ENCODE data around the gene TMEM179. TPM values are rescaled to one million over a fixed set of nuclear protein-coding genes. Genes with fewer than 3 reads are reported as not detected.

TMEM179 gene
- total and polyA plus RNA-seq, 3 donors from 2014 or later: 4.9 to 12.1 (median 9.8) TPM

- intact Hi-C loops (cut with DNase I; ENCODE audit: low total_unique reads): no loop called here
- WGBS, 2 donors: 79 to 89% methylated on average over 10 to 11 of the region's 11 CpGs
- DNase-seq: no peak
- H3K9me3 ChIP-seq: no peaks in the 10 kb centered on the region
- H3K4me3 ChIP-seq: no peak overlapping the region
- no peaks in the 10 kb centered on the region for H3K27me3 ChIP-seq
- no peak overlapping the region for H3K27ac ChIP-seq
- no peaks in the 10 kb centered on the region for H3K36me3 ChIP-seq (ENCODE audit: low read depth, missing control alignments)
- H3K4me1 ChIP-seq: peaks cover 3% of the 10 kb centered on the region
- TF ChIP-seq POLR2A (IDR thresholded peaks at IDR 0.05): no peak
- TF ChIP-seq CTCF (IDR thresholded peaks at IDR 0.05): no peak
Measured at GRCh38 chr14:104568620-104569019, 36.0 kb downstream of the TMEM179 start.

- H3K4me1 ChIP-seq: peaks cover 3% of the 10 kb centered on the region
- no peaks in the 10 kb centered on the region for H3K36me3 ChIP-seq (ENCODE audit: low read depth, missing control alignments)
- H3K4me3 ChIP-seq: no peak overlapping the region
- no peak for TF ChIP-seq CTCF (IDR thresholded peaks at IDR 0.05)
- no peak for TF ChIP-seq POLR2A (IDR thresholded peaks at IDR 0.05)
- 85 to 89% methylated on average over 8 of the region's 9 CpGs for WGBS, 2 donors
- DNase-seq: no peak
- H3K27me3 ChIP-seq: no peaks in the 10 kb centered on the region
- H3K27ac ChIP-seq: no peak overlapping the region
- intact Hi-C loops (cut with DNase I; ENCODE audit: low total_unique reads): no loop called here
- H3K9me3 ChIP-seq: no peaks in the 10 kb centered on the region
Measured at GRCh38 chr14:104567957-104568225, 36.7 kb downstream of the TMEM179 start.

GRCh38 chr14:104567141-104567956, 37.2 kb downstream of the TMEM179 start:
- 54 to 55% methylated on average over 23 to 27 of the region's 27 CpGs for whole genome bisulfite sequencing, 2 donors
- DNase-seq: no peak
- Histone ChIP-seq H3K4me1 (peaks cover 3% of the 10 kb centered on the region), H3K9me3 (no peaks in the 10 kb centered on the region), H3K27me3 (no peaks in the 10 kb centered on the region), H3K36me3 (ENCODE audit: low read depth, missing control alignments) (no peaks in the 10 kb centered on the region), H3K27ac (no peak overlapping the region), H3K4me3 (no peak overlapping the region)
- no peak for TF ChIP-seq POLR2A (IDR thresholded peaks at IDR 0.05)
- TF ChIP-seq CTCF (IDR thresholded peaks at IDR 0.05): no peak
- intact Hi-C loops (cut with DNase I; ENCODE audit: low total_unique reads): no loop called here

GRCh38 chr14:104564744-104565679, 39.6 kb downstream of the TMEM179 start:
- no peak for DNase-seq
- intact Hi-C loops (cut with DNase I; ENCODE audit: low total_unique reads): loop anchor here (5.0 kb wide), 1 partner anchor 428 kb away; the partner anchor contains the start of gene KIF26A
- 79 to 82% methylated on average over 11 to 29 of the region's 30 CpGs for WGBS, 2 donors
- H3K9me3 ChIP-seq: no peaks in the 10 kb centered on the region
- TF ChIP-seq CTCF (IDR thresholded peaks at IDR 0.05) (no peak), POLR2A (IDR thresholded peaks at IDR 0.05) (no peak)
- no peaks in the 10 kb centered on the region for H3K27me3 ChIP-seq
- H3K27ac ChIP-seq: no peak overlapping the region
- H3K4me1 ChIP-seq: peaks cover 3% of the 10 kb centered on the region
- H3K36me3 ChIP-seq (ENCODE audit: low read depth, missing control alignments): no peaks in the 10 kb centered on the region
- H3K4me3 ChIP-seq: no peak overlapping the region
